ENCODE results near the gene GCNA.
"Not testable (repeated sequence)": the region's sequence is repeated elsewhere in the genome, so short reads cannot be mapped to it uniquely, and the experiment has no call there.

Gene GCNA

DNA sequence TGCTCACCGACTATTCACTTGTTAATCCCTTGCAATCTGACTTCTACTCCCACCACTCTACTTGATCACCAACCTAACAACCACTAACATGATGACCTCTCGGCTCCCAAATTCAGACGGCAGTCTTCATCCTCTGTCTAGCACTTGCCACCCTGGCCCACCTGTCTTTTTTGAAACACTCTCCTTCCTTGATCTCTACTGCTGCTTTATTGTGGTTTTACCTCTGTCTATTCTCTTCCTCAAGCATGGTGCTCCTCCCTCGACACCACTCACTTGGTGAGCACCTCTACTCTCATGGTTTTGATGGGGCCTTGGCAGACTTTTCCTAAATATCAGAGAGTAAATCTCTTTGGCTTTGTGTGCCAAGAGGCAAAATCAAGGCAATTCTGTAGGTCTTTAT lies 61.8 kb downstream of the GCNA start:
- DNase-seq (ENCODE audit: low read depth in 2 of 2) = no peak

DNA sequence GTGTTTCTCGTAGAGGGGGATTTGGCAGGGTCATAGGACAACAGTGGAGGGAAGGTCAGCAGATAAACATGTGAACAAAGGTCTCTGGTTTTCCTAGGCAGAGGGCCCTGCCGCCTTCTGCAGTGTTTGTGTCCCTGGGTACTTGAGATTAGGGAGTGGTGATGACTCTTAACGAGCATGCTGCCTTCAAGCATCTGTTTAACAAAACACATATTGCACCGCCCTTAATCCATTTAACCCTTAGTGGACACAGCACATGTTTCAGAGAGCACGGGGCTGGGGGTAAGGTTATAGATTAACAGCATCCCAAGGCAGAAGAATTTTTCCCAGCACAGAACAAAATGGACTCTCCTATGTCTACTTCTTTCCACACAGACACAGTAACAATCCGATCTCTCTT lies 66.2 kb downstream of the GCNA start:
- DNase-seq (ENCODE audit: low read depth in 2 of 2) = not testable (repeated sequence)

DNA sequence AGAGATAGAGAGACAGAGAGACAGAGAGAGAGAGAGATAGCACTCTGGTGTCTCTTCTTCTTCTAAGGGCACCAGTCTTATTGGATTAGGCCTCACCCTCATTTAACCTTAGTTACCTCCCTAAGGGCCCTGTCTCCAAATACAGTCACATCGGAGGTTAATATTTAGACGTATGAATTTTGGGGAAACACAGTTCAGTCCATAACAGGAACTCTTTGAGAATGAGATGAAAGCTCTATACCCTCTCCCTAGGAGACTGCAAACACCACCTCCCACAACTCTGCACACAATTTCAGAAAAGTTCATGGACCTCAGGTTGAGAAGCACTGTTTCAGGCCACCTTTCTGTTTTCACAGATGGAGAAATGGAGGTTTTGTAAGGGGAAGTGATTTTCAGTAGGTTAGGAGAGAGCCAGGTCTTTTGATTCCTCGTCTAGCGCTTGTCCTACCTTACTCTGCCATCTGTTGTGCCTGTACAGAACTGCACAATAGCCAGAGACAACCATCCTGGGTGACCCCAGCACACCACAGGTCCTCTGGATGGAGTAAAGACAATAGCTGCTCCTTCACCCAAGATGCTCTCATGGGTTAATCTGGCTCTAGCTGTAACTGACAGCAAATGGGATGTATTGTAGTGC lies 72.2 kb downstream of the GCNA start:
- no peak for DNase-seq (ENCODE audit: low read depth in 2 of 2)

DNA sequence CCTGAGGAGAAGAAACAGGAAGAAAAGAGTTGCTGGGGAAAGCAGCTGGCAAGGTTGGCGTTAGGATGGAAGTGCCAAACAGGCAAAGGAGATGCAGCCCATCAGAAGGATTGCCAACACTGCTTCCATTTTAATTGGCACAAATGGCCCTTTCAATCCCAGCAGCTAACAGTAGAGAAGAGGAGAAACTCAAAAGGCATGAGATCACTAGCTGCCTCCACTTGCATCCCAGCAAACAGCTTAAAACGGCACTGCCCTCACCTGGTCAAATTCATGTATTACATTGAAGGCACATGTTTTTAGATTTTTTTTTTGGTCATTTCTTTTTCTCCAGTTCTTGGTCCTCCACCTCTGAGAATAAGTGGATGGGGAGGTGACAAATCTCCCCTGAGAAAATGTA lies 74.2 kb downstream of the GCNA start:
- DNase-seq (ENCODE audit: low read depth in 2 of 2) = peak in 1 of 2 donors; percentile 13

DNA sequence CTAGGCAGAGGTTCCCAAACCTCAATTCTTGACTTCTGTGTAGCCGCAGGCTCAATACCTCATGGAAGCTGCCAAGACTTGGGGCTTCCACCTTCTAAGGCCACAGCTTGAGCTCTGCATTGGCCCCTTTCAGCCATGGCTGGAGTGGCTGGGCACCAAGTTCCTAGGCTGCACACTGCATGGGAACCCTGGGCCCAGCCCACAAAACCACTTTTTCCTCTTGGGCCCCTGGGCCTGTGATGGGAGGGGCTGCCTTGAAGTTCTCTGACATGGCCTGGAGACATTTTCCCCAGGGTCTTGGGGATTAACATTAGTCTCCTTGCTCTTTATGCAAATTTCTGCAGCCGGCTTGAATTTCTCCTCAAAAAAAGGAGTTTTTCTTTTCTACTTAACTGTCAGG lies 75.1 kb downstream of the GCNA start:
- no peak for DNase-seq (ENCODE audit: low read depth in 2 of 2)

DNA sequence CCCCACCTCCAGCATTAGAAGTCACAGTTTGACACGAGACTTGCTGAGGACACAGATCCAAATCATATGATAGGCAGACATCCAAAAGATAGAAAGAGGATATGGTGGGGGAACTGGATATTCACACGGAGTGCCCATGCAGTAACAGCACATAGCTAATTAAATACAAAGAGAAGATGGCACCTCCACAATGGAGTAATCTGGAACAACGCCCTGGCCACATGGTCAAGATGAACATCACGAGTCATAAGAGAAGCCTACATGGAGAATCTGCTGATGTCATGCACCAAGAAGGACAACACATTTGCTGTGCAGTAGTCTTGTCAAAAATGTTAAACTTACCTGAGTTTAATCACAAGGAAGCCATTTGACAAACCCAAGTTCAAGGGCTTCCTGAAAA lies 79.0 kb downstream of the GCNA start:
- DNase-seq (ENCODE audit: low read depth in 2 of 2) = no peak

DNA sequence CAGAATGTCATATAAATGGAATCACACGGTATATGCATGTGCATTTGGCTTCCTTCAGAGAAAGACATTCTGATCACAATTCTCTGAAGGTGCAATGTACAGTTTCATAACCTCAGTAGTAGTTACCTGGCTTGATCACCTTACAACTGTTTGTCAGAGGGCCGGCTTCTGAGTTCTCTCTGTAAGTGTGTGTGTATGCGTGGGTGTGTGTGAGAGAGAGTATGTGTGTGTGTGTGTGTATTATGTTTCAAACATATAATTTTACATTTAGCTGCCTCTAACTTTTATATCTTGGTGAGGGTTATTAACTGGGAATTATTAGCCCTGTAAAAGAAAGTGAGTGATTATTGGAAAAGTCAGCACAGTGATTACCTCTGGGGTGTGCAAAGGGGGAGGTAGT lies 81.1 kb downstream of the GCNA start:
- DNase-seq (ENCODE audit: low read depth in 2 of 2) = no peak

DNA sequence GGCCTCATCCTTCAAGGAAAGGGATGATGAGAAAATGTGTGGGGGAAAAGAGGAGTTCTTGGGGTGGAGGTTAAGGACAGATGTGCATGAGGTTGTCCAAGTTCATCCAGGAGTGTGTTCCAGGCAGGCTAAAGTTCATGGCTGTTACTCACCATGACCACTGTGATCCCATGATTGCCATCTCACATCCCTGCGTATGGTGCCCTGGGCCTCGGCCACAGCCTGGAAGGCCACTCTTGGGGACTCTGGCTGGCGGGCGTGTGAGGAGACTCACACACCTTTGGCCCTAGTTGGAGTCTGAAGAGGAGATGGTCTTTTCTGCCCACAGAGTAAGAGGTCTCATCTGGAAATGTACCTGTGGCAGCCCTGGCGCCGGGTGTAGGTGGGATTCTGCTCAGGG lies 81.7 kb downstream of the GCNA start:
- DNase-seq (ENCODE audit: low read depth in 2 of 2) = no peak

DNA sequence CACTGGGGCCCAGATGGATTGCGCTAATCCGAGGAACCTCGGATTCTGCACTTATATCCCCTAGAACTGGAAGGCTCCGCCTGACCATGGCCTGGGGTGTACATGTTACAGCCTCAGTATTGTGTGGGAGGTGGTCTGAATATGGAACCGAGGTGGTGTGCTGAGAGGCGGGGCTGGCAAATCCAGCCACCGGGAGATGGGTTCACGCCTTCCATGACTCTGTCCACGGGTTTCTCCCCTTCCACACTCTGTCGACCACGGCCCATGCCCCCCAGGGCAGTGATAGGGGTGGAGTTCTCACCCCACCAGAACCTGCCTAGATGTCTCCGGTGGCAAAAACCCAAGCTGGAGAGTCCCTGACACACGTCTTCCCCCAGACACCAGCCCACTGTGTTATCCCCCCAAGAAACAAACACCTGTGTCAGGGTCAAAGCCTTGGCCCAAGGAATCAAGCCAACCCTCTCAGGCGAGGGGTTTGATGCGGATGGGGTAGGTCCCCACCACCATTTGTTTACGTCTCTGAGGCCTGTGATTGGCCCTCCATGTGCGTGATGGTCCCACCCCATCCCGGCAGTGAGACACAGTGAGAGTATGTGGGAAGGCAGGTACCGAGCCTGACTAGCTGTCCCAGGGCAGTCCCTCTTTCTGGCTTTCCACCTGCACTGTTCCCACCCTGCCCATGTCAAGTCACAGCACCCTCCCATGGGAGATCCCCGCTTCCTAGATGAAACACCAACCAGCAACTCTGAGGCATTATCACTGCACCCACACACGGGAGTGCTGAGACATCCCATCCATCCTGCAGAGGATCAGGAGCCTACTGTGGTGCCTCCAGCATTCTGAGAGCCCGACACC lies 82.6 kb downstream of the GCNA start:
- DNase-seq (ENCODE audit: low read depth in 2 of 2) = no peak

DNA sequence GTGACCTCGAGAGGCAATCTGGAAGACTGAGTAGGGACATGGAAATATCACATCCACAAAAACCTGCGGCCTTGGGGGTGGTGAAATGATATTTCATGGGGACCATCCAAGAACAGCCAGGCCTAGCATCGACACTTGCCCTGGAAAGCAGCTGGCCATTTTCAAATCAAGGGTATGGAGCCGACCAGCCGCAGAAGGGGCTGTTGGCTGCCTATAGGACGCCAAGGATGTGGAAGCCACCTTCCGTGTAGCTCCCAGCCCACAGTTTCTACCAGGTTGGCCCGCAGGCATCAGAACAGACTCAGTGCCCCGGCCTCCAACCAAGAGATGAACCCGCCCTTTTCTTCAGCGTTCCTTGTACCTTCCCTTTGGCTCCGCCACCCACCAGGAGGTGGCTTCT lies 83.7 kb downstream of the GCNA start:
- no peak for DNase-seq (ENCODE audit: low read depth in 2 of 2)

DNA sequence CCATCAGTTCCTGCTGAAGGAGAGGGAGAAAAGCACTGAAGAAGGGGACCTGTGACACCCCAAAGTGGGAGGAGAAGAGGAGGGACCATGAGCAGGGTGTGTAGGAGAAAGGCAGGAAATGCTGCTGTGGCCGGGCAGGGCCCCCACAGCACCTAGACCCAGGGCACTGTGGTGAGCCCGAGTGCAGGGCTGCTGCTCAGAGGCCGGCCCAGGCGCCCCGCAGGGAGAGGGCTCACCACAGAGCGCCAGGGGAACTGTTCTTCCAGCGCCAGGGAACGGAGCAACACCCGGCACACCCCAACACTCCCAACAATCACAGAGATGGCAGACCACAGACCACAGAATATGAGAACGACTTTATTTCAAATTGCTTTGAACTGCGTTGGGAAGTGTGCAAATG lies 84.4 kb downstream of the GCNA start:
- DNase-seq (ENCODE audit: low read depth in 2 of 2) = not testable (repeated sequence)
